NB4 (cell line): ENCODE measurements around the gene SCFD2.

Experiments used
- CTCF ChIP-seq: IDR thresholded peaks from one replicate; pipeline ENCODE4 v1.5.1; 2012; ENCODE audit warnings: low read depth, low read length
- MAX ChIP-seq: IDR thresholded peaks from 2 replicates; pipeline ENCODE4 v1.6.1; 2011; ENCODE audit warnings: low read depth, low read length
- MYC ChIP-seq: IDR thresholded peaks from 2 replicates; pipeline ENCODE4 v1.6.1; 2011; ENCODE audit warnings: low read depth, low read length
- POLR2A ChIP-seq: IDR thresholded peaks from 2 replicates; pipeline ENCODE4 v1.6.1; 2011; ENCODE audit warnings: mild to moderate bottlenecking; ENCODE audit not compliant: insufficient read length; ENCODE audit errors: extremely low read depth

- TF ChIP-seq CTCF (no peak), MYC (no peak), POLR2A (no peak), MAX (no peak)
These were observed 267.2 kb downstream of the SCFD2 start for GRCh38 chr4:53098681-53099121.
